Measurements from ENCODE around the gene SEMA3A. TPM values are rescaled to one million over a fixed set of nuclear protein-coding genes. Genes with fewer than 3 reads are reported as not detected.

The SEMA3A gene
- total RNA-seq, 4 donors from 2014 or later: 3.1 to 88.9 (median 6.5) TPM

GRCh38 chr7:84009051-84009450, 185.5 kb downstream of the SEMA3A start:
- intact Hi-C loops (cut with DNase I; ENCODE audit: low total_unique reads): no loop called here
- DNase-seq: no peak
- no peak for TF ChIP-seq CTCF (IDR thresholded peaks at IDR 0.05)
- no peak for TF ChIP-seq POLR2A (IDR thresholded peaks at IDR 0.05)
- no peak overlapping the region for H3K27ac ChIP-seq
- no peaks in the 10 kb centered on the region for H3K36me3 ChIP-seq
- no peaks in the 10 kb centered on the region for H3K9me3 ChIP-seq
- no peak overlapping the region for H3K4me3 ChIP-seq
- H3K4me1 ChIP-seq: no peaks in the 10 kb centered on the region
- no peaks in the 10 kb centered on the region for H3K27me3 ChIP-seq

DNA sequence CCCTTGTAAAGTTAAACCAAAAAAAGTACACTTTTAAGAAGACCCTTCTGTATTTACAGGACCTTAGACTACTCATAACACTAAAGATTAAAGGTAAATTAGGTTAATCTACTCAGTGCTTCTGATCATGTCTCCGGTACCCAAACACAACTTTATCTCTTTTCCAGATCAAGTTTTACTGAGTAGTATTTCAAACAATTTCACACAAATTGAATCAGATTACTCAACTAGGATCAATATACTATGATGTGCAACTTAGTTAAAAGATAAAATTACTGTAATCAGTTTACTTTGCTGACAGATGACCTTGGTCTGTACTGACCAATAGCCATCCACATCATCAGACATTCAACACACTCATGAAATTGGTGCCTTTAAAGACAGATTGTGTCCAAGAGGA, 191.4 kb downstream of the SEMA3A start:
- Histone ChIP-seq H3K4me3 (no peak overlapping the region), H3K4me1 (no peaks in the 10 kb centered on the region), H3K27ac (no peak overlapping the region), H3K9me3 (no peaks in the 10 kb centered on the region), H3K27me3 (no peaks in the 10 kb centered on the region), H3K36me3 (no peaks in the 10 kb centered on the region)
- no peak for DNase-seq
- TF ChIP-seq POLR2A (IDR thresholded peaks at IDR 0.05) (no peak), CTCF (IDR thresholded peaks at IDR 0.05) (no peak)
- intact Hi-C loops (cut with DNase I; ENCODE audit: low total_unique reads): no loop called here

DNA sequence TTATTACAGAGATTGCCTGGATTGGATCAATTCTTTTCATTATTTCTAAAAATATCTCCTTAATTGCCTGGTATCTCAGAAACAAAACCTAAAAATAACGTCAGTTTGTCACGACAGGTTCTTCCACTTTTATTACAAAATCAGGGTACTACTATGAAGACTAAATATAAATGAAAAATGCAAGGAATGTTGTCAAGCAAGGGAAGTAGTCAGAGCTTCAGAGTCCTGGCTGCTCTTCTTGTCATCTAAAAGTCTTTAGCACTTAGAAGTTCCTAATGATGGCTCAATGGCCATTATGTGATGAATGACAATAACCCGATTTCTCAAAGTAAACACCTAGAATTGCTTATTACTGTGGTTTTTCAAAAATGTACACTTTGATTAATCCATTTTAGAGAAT, 192.2 kb downstream of the SEMA3A start:
- DNase-seq: no peak
- no peaks in the 10 kb centered on the region for H3K4me1 ChIP-seq
- H3K4me3 ChIP-seq: no peak overlapping the region
- no peaks in the 10 kb centered on the region for H3K9me3 ChIP-seq
- no peak for TF ChIP-seq POLR2A (IDR thresholded peaks at IDR 0.05)
- TF ChIP-seq CTCF (IDR thresholded peaks at IDR 0.05): no peak
- H3K27me3 ChIP-seq: no peaks in the 10 kb centered on the region
- no peaks in the 10 kb centered on the region for H3K36me3 ChIP-seq
- no peak overlapping the region for H3K27ac ChIP-seq
- intact Hi-C loops (cut with DNase I; ENCODE audit: low total_unique reads): no loop called here

GRCh38 chr7:83996879-83997278, 197.7 kb downstream of the SEMA3A start:
- no peaks in the 10 kb centered on the region for H3K4me1 ChIP-seq
- H3K4me3 ChIP-seq: no peak overlapping the region
- no peaks in the 10 kb centered on the region for H3K9me3 ChIP-seq
- DNase-seq: no peak
- H3K36me3 ChIP-seq: no peaks in the 10 kb centered on the region
- intact Hi-C loops (cut with DNase I; ENCODE audit: low total_unique reads): no loop called here
- H3K27me3 ChIP-seq: no peaks in the 10 kb centered on the region
- no peak for TF ChIP-seq POLR2A (IDR thresholded peaks at IDR 0.05)
- no peak for TF ChIP-seq CTCF (IDR thresholded peaks at IDR 0.05)
- H3K27ac ChIP-seq: no peak overlapping the region

- intact Hi-C loops (cut with DNase I; ENCODE audit: low total_unique reads): no loop called here
- no peak for DNase-seq
- H3K27ac ChIP-seq: no peak overlapping the region
- H3K4me3 ChIP-seq: no peak overlapping the region
- no peak for TF ChIP-seq POLR2A (IDR thresholded peaks at IDR 0.05)
- TF ChIP-seq CTCF (IDR thresholded peaks at IDR 0.05): no peak
- H3K36me3 ChIP-seq: no peaks in the 10 kb centered on the region
- no peaks in the 10 kb centered on the region for H3K9me3 ChIP-seq
- no peaks in the 10 kb centered on the region for H3K4me1 ChIP-seq
- no peaks in the 10 kb centered on the region for H3K27me3 ChIP-seq
Measured at GRCh38 chr7:83987764-83988163, 206.8 kb downstream of the SEMA3A start.
